Colonic mucosa (tissue), 4 donors: Measurements from ENCODE around the gene ZFPM1. TPM values are rescaled to one million over a fixed set of nuclear protein-coding genes. Genes with fewer than 3 reads are reported as not detected.
"Not testable (repeated sequence)": the region's sequence is repeated elsewhere in the genome, so short reads cannot be mapped to it uniquely, and the experiment has no call there.

Experiments used
- DNase-seq: peaks from one replicate; pipeline ENCODE4 v3.0.0-alpha.2; 2020
- H3K27ac ChIP-seq: fragments of 200-600 bp; one replicate; pipeline ENCODE4 v1.8.0; 2021
- H3K27me3 ChIP-seq: fragments of 200-600 bp; one replicate; pipeline ENCODE4 v1.8.0; 2021
- H3K36me3 ChIP-seq: fragments of 200-600 bp; one replicate; pipeline ENCODE4 v1.8.0; 2021
- H3K4me1 ChIP-seq: fragments of 200-600 bp; one replicate; pipeline ENCODE4 v1.8.0; 2021; ENCODE audit warnings: mild to moderate bottlenecking
- H3K4me3 ChIP-seq: fragments of 200-600 bp; one replicate; pipeline ENCODE4 v1.8.0; 2021
- H3K9ac ChIP-seq, 2 donors: one replicate each; pipeline ENCODE4 v1.7.0; 2013; ENCODE audit warnings: control low read depth in 2 of 2, low read depth in 2 of 2, low read length in 2 of 2
- H3K9me3 ChIP-seq: fragments of 200-600 bp; one replicate; pipeline ENCODE4 v1.8.0; 2021
- intact Hi-C: fragments of 100-400 bp; cut with DNase I; formaldehyde crosslinking; loops from one replicate; pipeline ENCODE4 v1.14.1; 2022
- total RNA-seq, 2 donors: library from RNA; stranded (reverse); fragmentation: NEBNext Ultra II Directional in 1 of 2; extraction: Animal tissue kit (Norgen Biotek cat#: 25700) in 1 of 2; gene quantifications; one replicate each; pipeline ENCODE4 v1.2.1, GENCODE V29; 2021
- TF ChIP-seq, protein P1 (sequence below): fragments of 200-600 bp; IDR thresholded peaks from one replicate; pipeline ENCODE4 v1.8.0; 2022; ENCODE audit warnings: antibody characterized with exemption, mild to moderate bottlenecking
- donor health status: healthy.
- donor health status: DM: no; HTN: no; CAD: no.
- donor health status: DM: no; HTN: no; CAD: no.

ZFPM1 gene
- total RNA-seq, 2 donors from 2014 or later = 6.6 to 12.5 TPM

DNA sequence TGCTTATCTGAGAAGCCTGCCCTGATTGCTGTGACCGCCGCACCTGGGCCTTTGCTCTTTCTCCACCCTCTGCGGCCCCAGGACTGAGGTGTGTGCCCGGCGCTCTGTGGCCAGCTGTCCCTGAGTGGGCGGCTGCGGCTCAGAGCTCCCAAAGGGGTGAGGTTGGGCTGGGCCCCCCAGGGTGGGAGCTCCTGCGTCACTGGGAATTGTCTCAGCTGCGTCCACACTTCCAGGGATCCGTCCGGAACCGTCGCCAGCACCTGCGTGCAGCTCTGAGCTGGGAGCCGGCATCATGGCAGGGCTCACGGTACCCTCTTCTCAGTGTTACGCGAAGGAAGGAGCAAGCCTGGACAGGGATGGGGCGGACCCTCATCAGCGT is 46.0 kb upstream of the ZFPM1 start:
- Histone ChIP-seq H3K27me3 (no peaks in the 10 kb centered on the region), H3K4me3 (no peak overlapping the region), H3K9me3 (no peaks in the 10 kb centered on the region), H3K27ac (no peak overlapping the region), H3K4me1 (no peaks in the 10 kb centered on the region), H3K9ac (no peak overlapping the region), H3K36me3 (no peaks in the 10 kb centered on the region)
- intact Hi-C loops = no loop called here
- DNase-seq = no peak
- TF ChIP-seq, protein P1, sequence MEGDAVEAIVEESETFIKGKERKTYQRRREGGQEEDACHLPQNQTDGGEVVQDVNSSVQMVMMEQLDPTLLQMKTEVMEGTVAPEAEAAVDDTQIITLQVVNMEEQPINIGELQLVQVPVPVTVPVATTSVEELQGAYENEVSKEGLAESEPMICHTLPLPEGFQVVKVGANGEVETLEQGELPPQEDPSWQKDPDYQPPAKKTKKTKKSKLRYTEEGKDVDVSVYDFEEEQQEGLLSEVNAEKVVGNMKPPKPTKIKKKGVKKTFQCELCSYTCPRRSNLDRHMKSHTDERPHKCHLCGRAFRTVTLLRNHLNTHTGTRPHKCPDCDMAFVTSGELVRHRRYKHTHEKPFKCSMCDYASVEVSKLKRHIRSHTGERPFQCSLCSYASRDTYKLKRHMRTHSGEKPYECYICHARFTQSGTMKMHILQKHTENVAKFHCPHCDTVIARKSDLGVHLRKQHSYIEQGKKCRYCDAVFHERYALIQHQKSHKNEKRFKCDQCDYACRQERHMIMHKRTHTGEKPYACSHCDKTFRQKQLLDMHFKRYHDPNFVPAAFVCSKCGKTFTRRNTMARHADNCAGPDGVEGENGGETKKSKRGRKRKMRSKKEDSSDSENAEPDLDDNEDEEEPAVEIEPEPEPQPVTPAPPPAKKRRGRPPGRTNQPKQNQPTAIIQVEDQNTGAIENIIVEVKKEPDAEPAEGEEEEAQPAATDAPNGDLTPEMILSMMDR = no peak

DNA sequence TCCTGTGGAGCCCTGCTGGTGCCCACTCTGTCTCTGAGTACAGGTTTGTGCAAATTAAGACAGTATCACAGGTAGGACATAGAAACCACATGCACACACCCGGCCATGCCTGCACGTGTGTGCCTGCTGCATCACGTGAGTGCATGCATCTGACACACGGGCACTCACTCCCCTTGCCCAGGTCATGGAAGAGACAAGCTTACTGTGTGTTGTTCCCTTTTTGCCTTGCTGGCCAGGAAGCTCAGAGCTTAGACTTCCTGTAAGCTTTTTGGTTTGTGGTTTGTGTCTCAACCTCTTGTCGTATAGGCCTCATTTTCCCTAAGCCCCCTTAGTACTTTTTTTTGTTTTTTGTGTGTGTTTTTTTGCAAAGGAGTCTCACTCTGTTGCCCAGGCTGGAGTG is 45.3 kb upstream of the ZFPM1 start:
- H3K9ac ChIP-seq = no peak overlapping the region
- TF ChIP-seq, protein P1 = no peak
- H3K4me1 ChIP-seq = no peaks in the 10 kb centered on the region
- no peak overlapping the region for H3K27ac ChIP-seq
- no peak overlapping the region for H3K4me3 ChIP-seq
- no peaks in the 10 kb centered on the region for H3K9me3 ChIP-seq
- no peak for DNase-seq
- no peaks in the 10 kb centered on the region for H3K27me3 ChIP-seq
- no peaks in the 10 kb centered on the region for H3K36me3 ChIP-seq
- intact Hi-C loops = no loop called here

DNA sequence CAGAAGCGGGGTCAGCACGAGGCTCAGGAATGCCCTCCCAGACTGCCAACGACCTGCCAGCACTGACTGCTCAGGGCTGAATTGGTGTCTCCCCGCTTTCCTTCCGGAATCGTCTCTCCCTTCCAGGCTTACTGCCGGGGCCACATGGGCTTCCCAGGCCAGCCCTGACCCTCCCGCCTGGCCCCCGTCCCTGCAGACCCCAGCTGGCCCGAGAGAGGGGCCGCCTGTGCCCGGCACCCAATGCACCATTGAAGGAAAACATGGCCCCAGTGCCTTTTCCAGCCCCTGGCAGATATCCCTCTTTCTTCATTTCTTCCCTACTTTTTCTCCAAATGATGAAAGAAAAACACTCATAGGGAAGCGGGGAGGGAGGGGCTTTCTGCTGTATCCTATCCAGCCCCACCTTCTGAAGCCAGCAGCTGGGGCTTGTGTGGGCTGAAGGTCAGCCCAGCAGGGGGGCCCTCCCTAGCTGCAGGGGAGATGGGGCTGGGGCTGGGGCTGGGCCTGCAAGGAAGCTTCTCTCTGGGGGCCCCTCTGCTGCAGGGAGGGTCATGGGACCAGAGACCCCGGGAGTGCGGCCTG is 44.4 kb upstream of the ZFPM1 start:
- no peak overlapping the region for H3K27ac ChIP-seq
- DNase-seq = no peak
- no peak overlapping the region for H3K4me3 ChIP-seq
- H3K27me3 ChIP-seq = no peaks in the 10 kb centered on the region
- H3K9ac ChIP-seq = no peak overlapping the region
- no peaks in the 10 kb centered on the region for H3K9me3 ChIP-seq
- intact Hi-C loops = no loop called here
- no peaks in the 10 kb centered on the region for H3K36me3 ChIP-seq
- no peaks in the 10 kb centered on the region for H3K4me1 ChIP-seq
- TF ChIP-seq, protein P1 = no peak

GRCh38 chr16:88409296-88410065 is 43.6 kb upstream of the ZFPM1 start:
- intact Hi-C loops = no loop called here
- H3K9me3 ChIP-seq = no peaks in the 10 kb centered on the region
- H3K9ac ChIP-seq = no peak overlapping the region
- H3K27ac ChIP-seq = no peak overlapping the region
- no peak for DNase-seq
- no peaks in the 10 kb centered on the region for H3K27me3 ChIP-seq
- no peaks in the 10 kb centered on the region for H3K4me1 ChIP-seq
- no peak overlapping the region for H3K4me3 ChIP-seq
- H3K36me3 ChIP-seq = no peaks in the 10 kb centered on the region
- TF ChIP-seq, protein P1 = no peak

DNA sequence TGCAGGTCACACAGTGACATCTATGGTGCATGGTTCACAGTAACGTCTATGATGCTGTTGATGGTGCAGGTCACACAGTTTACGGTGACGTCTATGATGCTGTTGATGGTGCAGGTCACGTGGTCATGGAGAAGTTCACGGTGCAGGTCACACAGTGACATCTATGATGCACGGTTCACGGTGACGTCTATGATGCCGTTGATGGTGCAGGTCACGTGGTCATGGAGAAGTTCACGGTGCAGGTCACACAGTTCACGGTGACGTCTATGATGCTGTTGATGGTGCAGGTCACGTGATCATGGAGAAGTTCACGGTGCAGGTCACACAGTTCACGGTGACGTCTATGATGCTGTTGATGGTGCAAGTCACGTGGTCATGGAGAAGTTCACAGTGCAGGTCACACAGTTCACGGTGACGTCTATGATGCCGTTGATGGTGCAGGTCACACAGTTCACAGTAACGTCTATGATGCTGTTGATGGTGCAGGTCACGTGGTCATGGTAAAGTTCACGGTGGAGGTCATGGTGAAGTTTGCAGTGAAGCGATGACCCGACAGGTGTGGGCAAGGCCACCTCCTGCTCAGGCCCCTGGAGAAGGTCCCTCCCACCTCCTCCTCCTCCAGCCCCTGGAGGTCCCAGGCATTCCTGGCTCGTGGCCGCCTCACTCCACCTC is 42.6 kb upstream of the ZFPM1 start:
- H3K27ac ChIP-seq, H3K27me3 ChIP-seq, H3K36me3 ChIP-seq, H3K4me1 ChIP-seq, H3K9ac ChIP-seq, H3K4me3 ChIP-seq, DNase-seq, intact Hi-C loops, H3K9me3 ChIP-seq: not testable (repeated sequence)
